ENCODE measurements around the gene UBE2E2.

- no peak for TF ChIP-seq POLR2A (IDR thresholded peaks at IDR 0.05)
- TF ChIP-seq CTCF (IDR thresholded peaks at IDR 0.05): no peak
These were observed 285.5 kb downstream of the UBE2E2 start for GRCh38 chr3:23488618-23489017.
